SIG-M5 (cell line): ENCODE data around the gene DNAJB1.
"Not testable (repeated sequence)": the region's sequence is repeated elsewhere in the genome, so short reads cannot be mapped to it uniquely, and the experiment has no call there.

Source experiments
- DNase-seq: peaks from one replicate; lab custom pipeline; 2025; lab: John Stamatoyannopoulos, UW

The DNAJB1 gene

DNA sequence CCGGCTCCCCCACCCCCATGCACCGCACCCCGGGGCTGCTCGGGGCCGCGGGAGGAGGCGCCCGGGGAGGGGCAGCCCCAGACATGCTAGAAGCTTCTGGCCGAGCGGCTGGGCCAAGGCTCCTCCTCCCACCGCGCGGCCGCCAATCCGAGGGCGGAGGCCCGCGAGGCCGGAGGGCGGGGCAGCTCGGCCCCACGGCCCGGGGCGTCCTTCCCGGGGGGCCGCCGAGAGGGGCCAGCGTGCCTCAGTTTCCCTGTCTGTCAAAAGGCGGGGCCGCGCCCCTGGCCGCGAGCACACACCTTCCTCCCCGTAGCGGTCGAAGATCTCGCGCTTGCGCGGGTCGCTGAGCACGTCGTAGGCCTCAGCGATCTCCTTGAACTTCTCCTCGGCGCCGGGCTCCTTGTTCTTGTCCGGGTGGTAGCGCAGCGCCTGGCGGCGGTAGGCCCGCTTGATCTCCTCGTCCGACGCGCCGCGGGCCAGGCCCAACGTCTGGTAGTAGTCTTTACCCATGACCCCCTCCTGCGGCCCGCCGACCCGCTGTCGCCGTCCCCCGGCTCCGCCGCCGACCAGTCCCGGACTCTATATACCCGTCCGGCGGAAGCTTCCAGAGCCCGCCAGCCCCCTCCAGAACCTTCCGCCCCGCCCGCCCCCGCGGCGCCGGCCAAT, at the start of gene DNAJB1:
TSS of gene DNAJB1 (minus strand) at position 558 of the 666 bp plus-strand sequence. CDS start at position 510, 48 bp downstream.
- DNase-seq: no peak

DNA sequence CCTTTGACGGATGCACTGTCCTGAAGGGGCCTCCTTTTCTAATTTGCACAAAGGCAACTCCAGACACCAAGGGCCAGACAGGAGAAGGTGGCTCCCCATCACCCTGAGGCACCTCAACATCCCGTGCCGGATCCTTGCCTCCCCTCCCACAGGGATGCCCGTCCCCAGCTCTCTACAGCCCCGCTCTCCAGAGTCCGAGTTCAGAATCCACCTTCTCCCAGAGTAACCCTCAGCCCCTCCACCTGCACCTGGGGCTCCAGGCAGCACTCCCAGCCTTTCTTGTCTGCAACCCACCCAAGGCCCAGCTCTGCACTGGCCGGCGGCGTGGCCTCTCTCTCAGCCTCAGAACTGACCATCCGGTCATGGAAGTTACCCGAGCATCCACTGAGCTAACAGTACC, 48.9 kb upstream of the DNAJB1 start:
- no peak for DNase-seq

DNA sequence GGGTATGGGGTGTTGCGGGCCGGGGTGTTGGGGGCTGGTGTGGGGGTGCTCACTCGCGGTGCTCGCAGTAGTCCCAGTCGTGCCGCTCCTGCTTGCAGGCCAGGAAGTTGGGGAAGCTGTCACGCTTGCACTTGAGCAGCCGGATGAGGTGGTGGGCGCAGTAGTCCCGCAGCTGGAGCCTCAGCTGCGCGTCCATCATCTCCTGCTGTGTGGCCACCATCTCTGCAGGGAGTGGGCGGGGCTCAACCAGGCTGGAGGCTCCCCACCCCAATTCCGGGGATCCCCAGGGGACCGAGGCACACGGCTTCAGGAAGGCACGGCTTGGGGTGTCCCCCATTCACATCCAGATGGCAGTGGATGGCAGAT, 48.5 kb upstream of the DNAJB1 start:
- no peak for DNase-seq

DNA sequence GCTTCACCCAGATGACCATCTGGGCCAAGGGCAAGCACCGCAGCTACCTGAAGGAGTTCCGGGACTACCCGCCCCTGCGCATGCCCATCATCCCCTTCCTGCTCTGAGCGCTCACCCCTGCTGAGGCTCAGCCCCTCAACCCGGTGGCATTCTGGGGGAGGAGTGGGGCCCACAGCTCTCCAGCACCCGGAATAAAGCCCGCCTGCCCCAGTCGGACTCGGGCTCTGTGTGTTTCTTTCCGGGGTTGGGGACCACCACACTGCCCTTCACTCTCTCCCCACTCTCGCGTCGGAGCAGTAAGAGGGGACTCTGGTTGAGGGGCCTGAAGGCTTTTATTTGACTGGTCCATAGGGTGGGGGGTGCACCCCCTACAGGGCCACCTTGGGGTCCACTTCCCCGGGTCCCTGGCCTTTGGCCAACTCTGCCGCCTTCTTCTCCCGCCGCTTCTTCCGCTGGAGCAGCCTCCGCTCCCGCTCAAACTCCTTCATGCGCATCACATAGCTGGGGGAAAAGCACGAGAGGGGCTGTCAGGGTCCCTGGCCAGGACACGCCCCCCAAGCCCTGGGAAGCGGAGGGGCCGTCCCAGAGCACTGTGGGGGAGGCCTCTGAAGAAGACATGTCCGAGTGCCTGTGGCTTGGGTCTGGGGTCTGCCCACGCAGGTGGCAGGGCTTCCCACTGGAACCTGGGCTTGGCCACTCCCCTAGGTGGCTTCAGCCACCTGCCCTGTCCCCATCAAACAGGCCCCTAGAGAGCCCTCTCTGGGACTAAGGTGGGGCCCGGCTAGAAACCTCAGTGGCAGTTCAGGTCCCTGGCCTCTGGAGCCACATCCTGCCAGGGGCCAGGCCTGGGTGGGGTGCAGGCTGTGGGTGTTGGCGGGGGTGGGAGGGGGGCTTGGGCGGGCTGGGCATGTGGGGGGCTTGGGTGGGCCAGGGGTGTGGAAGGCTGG, 47.8 kb upstream of the DNAJB1 start:
- DNase-seq: no peak

DNA sequence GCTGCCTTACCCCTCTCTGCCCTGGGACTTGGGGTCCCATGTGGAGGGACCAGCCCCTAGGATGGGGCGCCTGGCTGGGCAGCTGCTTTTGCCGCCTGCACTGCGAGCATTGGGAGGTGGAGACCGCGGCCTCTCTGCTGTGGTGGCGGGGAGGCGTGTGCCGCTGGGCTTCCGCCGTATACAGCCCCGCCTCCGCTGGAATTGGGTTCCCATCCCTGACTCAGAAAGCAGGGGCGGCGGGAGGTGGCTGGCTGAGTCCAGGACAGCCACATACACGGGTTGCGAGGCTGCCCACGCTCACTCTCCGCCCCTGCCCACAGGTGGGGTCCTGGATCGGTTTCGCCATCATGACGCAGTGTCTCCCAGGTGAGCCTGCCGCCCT, 47.1 kb upstream of the DNAJB1 start:
- no peak for DNase-seq

DNA sequence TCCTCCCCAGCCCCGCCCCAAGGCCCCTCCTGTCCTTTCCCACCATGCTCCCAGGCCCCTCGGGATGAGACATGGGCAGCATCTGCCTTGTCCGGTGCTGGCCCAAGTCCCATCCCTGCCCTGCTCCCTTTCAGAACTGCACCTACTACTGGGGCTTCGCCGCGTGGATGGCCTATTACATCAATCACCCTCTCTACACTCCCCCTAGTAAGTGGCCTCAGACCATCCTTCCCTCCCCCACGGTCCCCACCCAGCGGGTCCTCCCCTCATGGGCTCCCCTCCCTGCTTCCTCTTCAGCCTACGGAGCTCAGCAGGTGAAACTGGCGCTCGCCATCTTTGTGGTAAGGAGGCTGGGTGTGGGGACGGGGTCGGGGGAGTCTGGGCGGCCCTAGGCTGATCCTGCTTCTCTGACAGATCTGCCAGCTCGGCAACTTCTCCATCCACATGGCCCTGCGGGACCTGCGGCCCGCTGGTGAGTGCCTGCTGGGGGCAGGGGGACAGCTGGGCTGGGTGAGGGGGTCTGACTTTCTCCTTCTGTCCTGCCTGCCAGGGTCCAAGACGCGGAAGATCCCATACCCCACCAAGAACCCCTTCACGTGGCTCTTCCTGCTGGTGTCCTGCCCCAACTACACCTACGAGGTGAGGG, 46.6 kb upstream of the DNAJB1 start:
- DNase-seq: not testable (repeated sequence)

DNA sequence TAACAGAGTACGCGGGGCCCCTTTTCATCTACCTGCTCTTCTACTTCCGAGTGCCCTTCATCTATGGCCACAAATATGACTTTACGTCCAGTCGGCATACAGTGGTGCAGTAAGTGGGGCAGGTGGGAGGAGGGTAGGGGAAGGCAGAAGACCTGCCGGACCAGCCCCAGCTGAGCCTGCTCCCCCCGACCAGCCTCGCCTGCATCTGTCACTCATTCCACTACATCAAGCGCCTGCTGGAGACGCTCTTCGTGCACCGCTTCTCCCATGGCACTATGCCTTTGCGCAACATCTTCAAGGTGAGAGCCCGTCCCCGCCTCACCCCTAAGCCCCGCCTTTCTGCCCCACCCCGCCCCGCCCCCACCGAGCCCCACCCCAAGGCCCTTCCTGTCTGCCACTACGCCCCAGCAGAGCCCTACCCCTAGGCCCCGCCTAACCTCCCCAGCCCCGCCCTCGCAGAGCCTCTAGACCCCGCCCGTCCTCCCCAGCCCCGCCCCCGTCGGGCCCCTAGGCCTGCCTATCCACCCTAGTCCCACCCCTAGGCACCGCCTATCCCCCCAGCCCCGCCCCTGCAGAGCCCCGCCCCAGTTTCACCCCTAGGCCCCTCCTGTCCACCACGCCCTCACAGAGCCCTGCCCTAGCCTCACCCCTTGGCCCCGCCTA, 45.9 kb upstream of the DNAJB1 start:
- DNase-seq: no peak

DNA sequence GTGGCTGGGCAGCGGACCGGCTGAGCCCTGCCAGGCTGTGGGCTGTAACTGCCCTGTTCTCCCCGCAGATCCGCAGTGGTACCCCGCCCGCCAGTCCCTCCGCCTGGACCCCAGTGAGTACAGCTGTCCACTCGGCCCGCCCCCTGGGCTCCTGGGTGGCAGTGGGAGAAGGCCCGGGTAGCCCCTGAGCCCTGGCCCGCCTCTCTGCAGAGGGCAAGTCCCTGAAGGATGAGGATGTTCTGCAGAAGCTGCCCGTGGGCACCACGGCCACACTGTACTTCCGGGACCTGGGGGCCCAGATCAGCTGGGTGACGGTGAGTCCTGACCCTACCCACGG, 45.4 kb upstream of the DNAJB1 start:
- DNase-seq: no peak

DNA sequence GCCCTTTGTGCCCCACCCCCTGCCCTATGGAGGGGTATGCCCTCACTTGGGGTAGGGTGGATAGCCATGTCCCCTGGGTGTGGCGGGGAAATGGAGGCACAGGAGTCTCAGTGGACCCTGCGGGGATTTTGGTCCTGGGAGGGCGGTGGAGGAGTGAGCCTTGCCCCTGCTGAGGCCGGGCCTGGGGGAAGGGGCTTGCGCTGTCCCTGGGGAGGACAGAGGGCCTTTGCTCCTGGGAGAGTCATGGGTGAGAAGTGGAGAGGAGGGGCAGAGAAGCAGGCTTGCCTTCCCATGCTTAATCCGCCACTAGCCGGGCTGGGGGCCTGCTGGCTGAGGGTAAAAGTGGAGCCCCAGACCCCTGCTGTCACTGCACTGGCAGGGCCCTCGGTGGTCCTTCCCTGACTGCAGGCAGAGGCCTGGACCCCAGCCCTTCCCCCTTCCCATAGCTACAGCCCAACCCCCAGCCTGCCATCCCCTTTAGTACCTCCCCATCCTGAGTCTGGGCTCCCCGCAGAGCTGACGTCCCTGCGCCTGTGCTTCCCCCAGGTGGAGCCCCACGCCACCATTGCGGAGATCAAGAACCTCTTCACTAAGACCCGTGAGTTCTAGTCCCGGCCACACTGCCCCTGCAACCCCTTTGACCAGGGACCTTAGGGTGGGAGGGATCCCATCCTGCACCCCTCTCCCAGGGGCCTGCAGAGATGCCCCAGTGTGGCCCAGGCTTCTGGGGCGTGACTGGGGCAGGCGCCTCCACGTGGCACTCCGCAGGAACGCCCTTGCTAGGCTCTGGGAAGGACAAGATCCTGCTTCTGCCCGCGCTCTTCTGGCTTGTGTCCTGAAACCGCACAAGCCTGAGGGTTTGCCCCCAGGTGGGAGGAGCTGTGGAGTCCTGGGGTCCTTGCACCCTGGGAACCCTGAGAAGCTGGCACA, 44.7 kb upstream of the DNAJB1 start:
- no peak for DNase-seq

DNA sequence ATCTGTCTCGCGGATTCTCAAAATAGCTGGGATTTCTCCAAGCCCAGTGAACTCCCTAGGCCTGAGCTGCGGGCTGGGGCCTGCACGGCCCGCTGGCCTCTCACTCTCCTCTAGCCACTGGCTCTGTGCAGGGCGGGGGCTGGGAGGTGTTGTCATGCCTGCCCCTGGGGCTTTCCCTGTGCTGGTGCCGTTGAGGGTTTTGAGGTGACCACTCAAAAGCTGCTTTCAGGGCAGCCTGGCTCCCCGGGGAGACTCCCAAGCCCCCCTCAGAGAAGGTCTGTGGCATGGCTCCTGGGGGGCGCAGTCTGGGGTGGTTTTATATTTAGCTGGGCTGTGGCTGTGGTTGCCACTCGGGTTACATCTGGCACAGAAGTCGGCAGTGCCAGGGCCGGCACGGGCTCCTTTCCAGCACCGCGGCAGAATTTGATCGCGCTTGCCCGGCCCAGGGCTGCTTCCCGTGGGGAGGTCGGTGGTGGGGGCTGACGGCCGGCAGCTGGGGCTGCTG, 43.7 kb upstream of the DNAJB1 start:
- no peak for DNase-seq

DNA sequence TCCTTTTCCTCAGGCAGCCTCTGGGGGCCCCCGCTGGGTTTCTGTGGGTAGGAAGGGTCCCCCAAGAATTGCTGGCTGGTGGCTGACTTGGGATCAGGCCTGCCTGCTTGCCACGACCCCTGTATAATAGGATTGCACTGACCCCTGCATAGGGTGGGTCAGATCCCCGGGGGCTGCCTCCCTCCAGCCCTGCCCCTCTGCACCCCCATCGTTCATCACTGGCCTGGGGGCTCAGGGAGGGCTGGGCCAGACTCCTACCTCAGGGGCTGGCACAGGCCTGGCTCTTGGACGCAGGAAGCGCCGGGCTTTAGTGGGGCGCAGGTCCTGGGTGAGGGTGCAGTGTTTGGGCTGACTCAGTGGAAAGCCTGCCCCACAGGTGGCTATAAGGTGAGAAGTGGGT, 43.1 kb upstream of the DNAJB1 start:
- no peak for DNase-seq

DNA sequence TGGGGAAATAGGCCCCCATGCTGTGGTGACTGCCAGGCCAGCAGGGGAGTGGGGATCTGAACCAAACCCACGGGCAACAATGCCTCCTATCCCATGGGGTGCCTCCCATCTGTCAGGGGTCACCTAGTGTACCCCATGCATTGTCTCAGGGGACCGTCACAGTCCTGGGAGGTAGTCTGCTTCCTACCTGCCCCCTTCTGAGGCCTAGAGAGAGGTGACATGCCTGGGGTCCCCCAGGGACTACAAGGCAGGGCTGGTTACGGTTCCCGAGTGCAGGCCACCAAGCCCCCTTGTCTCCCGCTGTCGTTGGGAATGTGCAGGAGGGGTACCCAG, 42.5 kb upstream of the DNAJB1 start:
- no peak for DNase-seq

DNA sequence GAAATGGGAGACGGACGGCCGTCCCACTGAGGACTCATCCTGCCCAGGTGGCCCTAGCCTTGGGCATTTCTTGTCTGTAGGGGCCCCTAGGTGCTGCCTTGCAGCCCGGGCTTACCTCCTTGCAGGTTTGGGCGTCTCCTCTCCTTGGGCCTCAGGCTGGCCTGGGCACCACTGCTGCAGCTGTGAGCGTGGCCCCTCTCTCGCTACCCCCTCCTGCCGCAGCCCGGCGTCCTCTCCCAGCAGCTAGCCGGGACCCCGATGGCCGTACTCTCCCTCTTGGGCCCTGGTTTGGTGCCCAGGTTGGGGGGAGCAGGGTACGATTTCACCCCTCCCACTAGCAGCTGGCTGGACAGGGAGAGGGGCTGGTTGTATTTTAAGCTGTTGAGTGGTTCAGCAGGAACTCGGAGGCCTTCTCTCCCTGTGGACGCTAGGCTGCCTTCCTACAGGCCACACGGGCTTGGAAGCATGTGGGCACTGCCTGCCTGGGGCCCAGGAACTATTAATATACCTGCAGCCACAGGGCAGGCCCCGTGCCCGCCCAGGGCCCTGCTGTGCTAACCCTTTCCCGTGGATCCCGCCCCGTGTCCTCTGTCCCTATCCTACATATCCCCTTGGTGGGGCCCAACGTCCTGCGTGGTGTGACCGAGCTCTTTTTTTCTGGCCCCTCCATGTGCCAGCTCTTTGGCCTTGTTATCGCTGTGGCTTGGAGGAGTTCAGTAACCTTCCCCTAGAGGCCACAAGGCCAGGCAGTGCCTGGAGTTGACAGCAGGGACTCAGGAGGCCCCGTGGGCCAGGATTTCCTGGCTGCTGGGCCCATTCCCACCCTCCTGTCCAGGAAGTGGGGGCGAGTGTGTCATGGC, 41.9 kb upstream of the DNAJB1 start:
- no peak for DNase-seq

DNA sequence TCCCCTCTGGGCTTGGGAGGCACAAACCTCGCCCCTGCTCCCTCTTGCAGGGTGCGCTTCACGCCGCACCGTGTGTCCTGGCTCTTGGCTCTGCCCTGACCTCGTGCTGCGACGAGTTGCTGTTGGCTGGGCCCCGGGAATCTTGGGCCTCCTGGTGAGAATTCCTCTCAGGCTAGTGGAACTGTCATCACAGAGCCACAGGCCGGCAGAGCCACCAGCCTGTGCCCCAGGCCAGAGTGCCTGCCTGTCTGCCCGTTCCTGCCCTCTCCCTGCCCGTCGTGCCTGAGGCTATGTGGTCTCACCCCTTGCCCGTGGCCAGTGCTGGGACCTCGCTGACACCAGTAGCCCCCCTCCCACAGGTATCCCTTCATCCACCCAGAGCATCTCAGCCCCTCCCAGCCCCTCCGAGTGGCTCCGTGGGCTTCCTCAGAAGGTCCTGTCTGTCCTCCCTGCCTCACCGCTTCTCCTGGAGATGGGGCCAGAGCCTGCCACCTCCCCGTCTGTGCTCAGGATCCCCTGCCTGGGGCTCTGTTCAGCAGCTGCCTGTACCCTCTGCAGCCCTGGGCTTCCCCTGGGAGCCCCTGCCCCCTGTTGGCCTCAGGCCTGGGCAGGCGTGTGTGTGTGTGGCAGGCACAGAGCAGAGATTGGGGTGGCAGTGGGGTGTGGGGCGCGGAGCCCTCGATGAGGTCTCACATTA, 40.3 kb upstream of the DNAJB1 start:
- DNase-seq: no peak

DNA sequence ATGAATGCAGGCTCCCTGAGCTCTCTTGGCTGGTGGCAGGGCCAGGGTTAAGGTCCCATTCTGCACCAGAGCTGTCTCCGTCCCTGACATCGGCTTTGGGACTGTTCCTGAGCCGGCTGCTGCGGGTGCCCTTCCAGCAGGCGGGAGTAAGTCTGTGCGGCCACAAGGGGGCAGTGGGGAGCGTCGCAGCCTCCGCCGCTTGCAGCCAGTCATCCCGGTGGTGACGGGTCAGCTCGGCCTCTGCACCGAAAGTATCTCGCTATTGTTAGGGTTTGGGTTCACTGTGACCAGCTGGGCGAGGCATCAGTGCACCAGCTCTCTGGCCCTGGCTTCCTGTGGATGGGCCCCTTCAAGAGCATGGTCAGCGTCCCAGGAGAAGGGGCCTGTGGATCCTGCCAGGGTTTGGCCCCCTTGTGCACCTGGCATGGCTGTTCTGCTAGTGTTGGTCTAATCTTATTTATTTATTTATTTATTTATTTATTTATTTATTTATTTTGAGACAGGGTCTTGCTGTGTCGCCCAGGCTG, 38.5 kb upstream of the DNAJB1 start:
- no peak for DNase-seq

DNA sequence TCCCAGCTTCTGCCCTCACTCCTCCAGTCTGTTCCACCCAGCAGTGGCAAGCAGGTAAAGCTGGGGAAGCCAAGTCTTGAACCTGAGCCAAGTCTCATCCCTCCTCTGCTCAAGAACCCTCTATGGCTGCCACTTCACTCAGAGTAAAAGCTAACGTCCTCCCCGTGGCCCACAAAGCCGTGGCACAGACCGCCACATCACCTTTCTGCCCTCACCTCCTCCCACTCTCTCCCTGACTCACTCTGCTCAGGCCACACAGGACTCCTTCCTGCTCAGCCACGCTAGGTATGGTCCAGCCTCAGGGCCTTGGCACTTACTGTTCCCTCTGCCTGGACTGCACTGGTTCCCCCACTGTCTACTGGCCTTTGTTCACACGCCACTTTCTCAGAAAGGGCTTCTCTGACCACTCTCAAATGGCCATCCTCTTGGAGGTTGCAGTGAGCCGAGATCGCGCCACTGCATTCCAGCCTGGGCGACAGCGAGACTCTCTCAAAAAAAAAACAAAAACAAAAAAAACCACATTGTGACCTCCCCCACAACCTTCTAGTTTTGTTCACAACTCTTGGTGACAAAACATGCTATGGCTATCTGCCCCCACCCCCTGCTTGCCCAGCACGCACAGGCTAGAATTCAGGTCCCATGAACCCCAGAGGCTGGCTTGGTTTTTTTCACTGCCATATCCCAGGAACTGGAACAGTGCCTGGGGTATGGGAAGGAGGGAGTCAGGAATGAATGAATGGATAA, 37.9 kb upstream of the DNAJB1 start:
- DNase-seq: no peak

DNA sequence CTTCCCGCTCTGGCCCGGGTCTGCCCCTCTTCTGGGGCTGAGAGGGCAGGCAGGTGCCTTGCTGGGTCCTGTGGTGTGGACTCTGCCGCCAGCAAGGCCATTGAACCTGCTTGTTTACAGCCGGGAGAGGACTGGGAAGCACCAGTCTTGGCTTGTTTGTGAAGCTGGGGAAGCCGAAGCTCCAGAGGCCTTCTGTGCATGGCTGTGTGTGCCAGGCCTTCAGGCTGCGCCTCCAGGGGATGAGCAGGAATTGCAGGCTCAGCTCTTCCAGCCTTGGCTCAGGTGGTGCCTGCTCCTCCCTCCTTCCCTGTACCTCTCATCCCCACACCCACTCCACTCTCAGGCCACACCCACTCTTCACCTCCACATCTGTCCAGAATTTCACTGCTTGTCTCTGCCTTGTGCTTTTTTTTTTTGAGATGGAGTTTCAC, 36.2 kb upstream of the DNAJB1 start:
- DNase-seq: no peak

DNA sequence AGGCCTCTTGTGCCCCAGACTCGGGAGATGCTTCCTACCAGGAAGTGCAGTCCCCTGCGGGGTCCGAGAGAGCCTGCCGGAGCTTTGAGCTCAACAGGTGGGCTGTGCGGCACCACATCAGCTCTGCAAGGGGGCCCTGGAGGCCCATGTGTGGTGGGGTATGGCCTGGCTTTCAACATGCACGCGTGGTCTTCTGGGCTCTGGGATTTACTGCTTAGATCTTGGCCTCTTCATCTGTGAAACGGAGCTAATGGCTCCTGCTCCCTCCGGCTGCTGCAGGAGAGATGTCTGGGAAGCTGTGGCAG, 35.7 kb upstream of the DNAJB1 start:
- DNase-seq: no peak
